Activated gamma-delta T cell treated with Interleukin-2 at 50 U/mL for 16 hours (primary cell): ENCODE data around the gene NLRC3.

ENCODE experiments used
- DNase-seq: peaks from one replicate; pipeline ENCODE4 v3.0.0-alpha.2; 2020

NLRC3 gene

DNA sequence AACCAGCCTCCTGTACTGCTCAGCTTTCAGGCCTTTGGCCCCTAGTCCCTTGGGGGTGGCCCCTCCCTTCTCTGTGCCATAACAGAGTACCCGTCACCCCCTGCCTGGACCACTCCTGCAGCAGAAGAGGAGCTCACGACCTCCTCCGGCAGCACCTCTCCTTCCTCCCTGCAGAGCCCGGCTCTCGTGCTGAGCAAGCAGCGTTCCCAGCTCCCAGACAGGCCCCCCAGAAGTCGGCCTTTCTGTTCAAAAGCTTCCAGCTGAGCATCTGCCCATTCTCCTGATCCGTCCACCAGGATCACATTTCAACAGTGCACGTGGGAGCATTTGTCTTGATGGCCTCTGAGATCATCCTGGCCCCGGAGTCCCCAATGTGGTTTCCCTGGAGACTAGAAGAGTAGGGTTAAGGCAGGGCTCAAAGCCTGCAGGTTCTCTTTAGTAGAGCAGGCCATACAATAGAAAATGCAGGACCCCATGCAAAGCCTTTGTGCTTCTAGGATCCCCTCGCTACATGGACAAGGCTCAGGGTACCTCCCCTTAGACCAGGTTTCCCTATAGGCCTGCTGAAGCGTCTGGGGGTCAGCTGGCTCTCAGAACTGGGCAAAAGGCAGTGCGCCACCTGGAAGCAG is 35.6 kb downstream of the NLRC3 start:
- DNase-seq: no peak

DNA sequence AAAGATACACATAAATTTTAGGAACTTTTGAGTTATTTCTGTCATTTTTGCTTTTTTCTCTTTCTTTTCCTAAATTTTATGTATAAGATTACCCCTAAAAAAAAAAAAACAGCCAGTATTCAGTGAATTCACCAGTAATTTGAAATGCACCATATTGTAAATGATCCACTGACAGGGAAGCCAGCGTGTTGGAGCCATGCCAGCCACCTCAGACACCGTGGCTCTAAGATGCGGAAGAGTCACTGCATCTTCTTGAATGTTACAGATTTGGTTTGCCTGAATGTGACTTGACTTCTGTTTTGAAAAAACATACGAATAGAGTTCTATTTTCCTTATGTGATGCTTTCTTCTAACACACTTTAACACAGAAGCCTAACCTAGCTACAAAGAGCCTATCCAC is 39.0 kb downstream of the NLRC3 start:
- DNase-seq: no peak

DNA sequence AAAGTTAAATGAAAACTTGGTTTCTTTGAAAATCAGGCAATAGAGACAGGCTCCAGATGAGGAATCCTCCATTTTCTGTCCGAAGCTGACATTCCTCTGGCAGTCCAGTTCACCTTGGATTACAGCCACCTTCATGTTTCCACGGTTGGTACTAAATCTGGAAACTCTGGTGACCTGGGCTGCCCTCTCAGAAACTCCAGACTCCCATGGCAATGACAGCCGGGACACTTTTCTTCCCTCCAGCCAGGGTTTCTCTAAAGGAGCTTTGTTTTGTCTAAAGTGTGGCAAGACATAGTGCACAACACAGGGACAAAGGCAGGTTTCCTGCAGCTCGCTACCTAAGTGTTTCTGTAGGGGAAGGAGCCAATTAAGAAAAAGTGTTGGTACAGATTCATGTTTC is 40.4 kb downstream of the NLRC3 start:
- no peak for DNase-seq

DNA sequence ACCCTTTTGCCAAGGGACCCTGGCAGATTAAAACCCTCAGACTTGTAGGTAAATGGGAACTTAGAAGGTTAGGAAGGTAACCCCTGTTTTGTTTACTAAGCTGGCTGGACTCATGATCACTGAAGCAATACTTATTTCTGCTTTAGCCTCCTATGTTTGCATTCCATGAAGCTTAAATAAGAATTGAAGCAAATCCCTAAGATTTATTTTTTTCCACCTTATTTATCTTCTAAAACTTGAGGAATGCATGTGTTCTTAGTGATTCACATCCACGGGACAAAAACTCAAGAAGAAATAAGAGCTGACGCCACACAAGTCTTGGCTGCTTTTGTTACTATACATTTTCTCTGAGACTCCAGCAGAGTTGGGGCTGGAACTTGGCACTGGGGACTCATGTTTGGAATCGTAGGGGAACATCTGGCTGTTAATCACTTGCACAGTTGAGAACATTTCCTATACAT is 40.9 kb downstream of the NLRC3 start:
- DNase-seq: no peak

DNA sequence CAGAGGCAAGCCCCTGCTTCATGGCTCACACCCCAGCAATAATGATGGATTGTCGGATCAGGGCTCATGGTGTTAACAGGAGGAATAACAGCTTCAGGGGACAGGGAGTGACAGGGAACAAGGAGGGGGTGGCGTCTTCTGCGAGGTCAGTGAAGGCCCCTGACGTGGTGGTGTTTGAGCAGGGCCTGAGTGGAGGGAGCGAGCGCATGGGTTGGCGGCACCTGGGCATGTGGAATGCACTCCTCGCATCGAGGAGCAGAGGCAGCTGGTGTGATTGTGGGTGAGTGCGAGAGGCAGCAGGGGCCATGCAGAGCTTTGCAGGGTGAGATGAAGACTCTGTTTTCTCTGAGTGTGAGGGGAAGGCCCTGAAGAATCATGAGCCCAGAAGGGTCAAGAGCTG is 43.1 kb downstream of the NLRC3 start:
- no peak for DNase-seq

DNA sequence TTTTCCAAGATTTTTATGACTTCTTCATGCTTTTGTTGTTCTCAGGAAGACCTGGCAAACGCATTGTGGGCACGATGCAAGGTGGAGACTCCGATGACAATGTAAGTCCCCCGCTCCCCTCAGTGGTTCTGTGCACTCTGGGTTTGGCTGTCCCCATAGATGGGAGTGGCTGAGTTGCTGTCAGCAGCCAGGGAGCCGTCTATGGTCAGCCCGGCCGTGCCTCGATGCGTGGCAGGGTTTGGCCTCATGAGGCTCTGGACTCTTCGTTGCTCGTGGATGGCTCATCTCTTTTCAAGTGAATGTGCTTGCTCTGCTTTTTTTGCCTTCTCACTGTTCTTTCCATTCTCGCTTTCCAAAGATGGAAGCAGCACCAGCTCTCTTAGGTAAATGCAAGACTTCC is 44.5 kb downstream of the NLRC3 start:
- no peak for DNase-seq

DNA sequence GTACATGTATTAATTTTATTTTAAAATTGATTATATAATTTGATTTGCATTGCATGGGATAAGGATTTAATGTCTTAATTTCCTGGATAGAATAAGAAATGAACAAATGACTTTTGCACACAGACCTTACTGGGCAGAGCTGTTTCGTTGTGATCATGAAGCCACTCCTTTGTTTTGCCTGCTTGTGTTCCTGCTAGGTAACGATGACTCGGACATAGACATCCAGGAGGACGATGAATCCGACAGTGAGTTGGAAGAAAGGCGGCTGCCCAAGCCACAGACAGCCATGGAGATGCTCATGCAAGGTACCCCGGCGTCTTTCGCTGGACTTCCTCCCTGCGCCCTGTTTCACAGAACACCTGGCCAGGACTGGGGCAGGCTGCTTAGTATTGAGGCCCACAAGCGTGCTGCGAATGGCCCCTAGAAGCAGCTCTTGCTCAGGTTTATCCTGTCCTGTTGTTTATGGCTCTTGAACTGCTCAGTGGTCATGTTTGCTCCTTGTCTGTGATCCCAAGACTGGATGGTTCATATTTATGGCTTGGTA is 46.8 kb downstream of the NLRC3 start:
- no peak for DNase-seq

DNA sequence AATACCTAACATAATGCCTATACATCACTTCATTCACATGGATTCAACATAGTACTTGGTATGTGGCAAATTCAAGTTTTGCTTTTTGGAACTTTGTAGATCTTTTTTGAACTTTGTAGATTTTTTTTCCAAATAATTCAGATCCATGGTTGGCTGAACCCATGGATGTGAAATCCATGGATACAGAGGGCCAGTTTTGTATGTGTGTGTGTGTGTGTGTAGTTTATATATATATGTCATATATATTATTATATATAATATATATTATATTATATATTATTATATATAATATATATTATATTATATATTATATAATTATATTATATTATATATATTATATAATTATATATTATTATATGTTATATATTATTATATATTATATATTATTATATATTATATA is 48.0 kb downstream of the NLRC3 start:
- DNase-seq: no peak

DNA sequence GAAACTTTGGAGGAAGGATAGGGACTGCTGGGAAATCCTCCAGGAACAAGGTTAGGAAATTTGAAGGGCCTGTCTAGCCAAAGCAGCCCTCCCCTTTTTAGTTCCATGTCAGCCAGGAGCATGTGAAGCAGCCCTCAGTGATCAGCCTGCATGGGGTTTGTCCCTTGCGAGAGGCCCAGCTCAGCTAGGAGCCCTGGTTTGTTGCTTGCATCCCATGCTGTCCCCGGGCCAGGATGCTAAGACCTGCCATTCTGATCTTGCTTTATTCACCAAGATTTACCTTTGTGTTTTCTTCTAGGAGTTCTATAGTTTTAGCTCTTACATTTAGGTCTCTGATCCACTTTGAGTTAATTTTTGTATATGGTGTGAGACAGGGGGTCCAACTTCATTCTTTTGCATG is 48.8 kb downstream of the NLRC3 start:
- no peak for DNase-seq

DNA sequence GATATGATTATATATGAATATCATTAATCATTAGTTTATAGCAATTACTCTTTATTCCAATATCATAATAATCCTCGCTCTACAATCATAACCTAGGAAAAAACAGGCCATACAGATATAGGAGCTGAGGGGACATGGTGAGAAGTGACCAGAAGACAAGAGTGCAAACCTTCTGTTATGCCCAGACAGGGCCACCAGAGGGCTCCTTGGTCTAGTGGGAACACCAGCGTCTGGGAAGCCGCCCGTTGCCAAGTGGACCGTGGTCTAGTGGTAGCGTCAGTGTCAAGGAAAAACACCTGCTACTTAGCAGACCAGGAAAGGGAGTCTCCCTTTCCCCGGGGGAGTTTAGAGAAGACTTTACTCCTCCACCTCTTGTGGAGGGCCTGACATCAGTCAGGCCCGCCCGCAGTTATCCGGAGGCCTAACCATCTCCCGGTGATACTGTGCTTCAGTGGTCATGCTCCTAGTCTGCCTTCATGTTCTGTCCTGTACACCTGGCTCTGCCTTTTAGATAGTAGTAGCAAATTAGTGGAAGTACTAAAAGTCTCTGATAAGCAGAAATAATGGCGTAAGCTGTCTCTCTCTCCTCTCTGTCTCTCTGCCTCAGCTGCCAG is 49.9 kb downstream of the NLRC3 start:
- peak; percentile 45 for DNase-seq

DNA sequence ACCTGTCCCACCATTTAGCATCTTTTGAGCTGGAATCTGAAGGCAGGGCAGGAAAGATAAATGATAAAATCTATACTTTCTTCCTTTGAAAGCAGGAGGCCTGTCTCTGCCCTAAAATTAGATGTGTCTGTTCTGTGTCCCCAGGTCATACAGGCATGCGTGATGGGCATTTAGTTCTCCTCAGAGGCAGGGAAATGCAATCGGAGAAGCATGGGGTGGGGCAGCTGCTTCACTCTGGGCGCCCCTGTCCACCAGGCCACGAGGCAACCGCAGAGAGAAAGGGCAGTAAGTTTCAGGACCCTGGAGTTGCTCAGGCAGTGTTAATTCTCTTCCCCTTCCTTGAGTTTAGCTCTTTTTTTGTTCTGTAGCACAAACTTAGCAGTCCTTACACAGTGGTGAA is 51.3 kb downstream of the NLRC3 start:
- DNase-seq: no peak

DNA sequence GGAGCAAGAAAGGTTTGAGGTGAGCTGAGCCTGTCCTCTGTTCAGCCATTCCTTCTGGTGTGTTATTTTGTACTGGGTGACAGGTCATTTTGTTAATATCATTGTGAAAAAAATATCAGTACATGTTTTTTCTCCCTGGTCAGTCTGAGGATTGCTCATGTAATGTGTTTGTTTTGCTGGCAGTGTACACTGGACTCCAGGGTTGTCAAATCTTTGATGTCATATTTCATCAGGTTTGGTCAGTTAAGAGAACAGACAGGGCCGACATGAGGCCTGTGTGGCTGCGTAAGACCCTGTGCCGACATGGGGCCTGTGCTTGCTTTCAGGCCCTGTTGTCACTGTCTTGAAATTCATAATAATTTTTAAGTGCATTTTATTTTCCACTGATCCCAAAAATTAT is 53.9 kb downstream of the NLRC3 start:
- no peak for DNase-seq

DNA sequence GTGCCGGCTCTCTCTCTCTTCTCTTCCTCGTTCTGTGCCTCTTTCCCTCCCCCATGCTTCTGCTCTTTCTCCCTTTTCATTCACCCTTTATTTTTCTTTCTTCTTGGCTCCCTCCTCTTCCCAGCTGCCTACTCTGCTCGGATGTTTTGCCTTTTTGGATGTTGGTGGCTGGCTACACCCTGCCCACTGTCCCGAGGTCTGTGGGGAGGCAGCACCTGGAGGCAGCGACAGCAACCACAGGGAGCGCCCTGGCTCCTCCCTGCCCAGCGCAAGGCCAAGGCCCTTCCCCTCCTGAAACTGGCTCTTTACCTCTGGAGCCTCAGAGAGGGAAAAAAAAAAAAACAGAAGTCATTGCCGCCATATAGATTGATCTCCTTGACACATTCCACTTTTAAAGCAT is 56.4 kb downstream of the NLRC3 start:
- no peak for DNase-seq

DNA sequence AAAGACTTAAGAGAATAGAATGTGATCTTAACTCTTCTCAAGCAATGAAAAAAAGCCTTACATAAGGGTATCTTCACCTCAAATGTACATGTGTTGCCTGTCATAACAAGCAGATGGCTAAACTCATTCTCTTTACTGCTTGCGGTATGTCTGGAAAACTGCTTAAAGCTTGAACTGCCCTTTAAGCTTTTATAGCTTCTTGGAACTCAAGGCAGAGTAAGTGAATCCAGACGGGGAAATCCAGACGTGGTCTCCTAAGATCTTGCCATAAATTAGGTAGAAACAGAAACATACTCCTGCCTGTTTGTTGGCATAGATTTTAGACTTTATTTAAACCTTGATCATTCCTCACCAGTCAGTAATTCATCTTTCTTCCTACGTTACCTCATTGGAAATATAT is 56.8 kb downstream of the NLRC3 start:
- no peak for DNase-seq

DNA sequence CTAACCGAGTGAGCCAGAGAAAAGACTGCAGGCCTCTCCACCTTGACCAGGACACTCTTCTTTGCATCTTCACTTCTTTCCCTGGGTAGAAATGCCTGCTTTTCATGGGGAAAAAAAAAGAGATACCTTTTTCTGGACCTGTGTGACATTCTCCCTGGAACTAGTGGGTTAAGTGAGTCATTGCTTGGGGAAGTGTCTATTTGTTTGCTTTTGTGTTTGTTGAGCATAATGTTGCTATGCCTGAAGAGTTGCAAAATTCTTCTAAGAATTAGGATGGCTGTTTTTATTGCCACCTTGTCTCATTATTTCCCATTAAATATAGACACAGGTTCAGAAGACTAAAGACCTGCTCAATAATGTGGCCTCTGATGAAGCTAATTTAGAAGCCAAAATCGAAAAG is 57.6 kb downstream of the NLRC3 start:
- no peak for DNase-seq

DNA sequence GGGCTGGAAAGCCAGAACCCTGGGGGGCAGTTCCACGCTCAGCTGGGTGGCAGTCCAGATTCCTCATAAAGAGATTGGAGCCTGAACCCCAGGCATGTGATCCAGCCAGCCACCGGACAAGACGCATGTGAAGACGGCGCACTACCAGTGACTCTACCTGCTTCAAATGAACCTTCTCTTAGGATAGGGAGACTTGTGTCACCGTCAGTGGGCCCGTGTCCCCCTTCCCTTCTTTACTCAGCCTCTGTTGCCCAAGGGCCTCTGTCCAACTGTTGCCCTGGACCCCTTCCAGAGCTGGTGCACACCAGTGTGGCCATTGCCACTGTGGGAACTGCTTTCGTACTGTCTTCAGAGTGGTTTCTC is 58.2 kb downstream of the NLRC3 start:
- DNase-seq: no peak

DNA sequence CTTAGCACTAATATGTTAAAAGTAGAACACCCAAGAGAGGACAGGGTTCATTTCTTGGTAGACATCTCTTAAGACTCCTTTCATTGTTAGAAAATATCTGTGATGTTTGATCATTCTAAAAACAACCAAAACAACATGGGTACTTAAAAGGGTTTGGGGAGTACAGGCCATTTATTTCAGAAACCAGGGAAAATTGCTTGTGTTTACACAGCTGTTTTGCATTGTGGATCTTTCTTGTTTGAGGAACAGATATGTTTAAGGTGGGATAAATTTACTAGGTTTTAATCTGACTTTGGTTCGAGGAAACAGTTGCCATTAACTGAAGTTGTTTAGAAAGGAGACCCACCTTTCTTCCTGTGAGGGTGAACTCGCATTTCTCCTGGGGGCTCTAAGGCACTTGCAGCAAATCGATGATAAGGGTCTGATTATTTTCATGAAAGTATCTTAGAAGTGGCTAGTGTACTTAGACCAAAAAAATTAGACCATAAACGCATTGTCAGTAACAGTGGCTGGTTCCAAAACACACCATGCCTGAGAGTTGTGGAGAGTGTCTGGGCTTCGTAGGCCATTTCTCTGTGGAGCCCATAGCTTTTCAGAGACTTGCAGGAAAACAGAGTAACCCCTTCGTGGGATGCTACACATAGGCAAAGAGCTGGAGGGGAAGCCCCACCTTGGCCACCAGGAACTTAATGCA is 58.8 kb downstream of the NLRC3 start:
- no peak for DNase-seq

DNA sequence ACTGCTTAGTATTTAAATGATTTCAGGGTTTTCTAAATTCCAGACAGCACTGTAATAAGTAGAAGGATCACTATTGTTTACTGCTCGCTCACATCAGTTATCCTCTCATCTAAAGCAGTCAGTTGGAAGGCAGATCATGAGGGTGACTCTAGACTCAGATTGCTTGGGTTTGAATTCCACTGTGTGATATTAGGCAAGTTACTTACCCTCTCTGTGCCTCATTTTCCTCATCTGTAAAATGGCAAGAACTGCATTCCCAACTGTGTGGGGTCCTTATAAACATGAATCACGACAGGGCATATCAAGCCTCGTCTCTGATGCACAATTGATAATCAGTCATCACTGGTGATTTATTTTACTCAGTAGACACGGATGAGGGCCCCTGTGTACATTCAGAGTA is 61.3 kb downstream of the NLRC3 start:
- no peak for DNase-seq

DNA sequence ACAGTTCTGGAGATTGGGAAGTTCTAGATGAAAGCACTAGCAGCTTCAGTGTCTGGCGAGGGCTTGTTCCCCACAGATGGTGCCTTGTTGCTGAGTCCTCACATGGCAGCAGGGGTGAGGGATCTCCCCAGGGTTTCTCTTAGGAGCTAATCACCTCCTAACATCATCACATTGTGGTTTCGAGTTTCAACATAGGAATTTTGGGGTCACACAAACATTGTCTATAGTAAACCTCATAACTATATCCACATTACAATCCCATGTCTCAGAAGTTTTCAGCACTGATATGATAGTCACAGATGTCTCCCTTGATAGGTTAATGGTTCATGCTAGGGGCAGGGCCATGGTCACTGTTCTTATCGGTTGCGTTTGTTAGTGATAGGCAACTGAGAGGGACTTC is 62.6 kb downstream of the NLRC3 start:
- no peak for DNase-seq

DNA sequence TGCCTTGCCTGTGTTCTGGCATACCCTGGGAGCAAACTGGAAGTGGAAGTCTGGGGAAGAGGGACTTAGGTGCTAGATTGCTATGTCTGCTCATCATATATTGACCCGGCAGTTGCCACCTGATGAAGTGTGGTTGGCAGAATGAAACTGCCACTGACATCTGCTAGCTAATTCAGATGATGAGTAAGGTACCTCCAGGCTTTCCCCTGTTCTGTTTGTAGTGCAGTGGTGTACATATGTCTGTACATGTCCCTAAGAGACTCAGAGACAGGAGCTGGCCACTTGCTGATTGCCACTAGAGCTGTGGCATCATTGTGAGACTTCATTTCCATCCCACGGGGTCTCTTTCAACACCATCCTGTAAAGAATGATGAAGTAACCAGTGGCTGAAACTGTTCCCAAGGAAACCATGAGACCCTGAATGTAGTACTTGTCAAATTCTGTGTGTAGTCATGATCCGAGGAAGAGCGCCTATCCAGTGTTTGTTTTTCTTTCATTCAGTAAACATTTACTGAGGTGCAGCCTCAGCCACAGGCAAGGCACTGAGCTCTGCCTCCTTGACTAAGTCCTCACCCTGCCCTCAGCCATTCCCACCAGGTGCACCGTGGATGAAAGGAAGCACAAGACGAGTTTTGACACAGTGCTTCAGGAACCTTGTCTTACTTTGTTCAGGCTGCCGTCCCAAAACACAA is 63.2 kb downstream of the NLRC3 start:
- DNase-seq: no peak

DNA sequence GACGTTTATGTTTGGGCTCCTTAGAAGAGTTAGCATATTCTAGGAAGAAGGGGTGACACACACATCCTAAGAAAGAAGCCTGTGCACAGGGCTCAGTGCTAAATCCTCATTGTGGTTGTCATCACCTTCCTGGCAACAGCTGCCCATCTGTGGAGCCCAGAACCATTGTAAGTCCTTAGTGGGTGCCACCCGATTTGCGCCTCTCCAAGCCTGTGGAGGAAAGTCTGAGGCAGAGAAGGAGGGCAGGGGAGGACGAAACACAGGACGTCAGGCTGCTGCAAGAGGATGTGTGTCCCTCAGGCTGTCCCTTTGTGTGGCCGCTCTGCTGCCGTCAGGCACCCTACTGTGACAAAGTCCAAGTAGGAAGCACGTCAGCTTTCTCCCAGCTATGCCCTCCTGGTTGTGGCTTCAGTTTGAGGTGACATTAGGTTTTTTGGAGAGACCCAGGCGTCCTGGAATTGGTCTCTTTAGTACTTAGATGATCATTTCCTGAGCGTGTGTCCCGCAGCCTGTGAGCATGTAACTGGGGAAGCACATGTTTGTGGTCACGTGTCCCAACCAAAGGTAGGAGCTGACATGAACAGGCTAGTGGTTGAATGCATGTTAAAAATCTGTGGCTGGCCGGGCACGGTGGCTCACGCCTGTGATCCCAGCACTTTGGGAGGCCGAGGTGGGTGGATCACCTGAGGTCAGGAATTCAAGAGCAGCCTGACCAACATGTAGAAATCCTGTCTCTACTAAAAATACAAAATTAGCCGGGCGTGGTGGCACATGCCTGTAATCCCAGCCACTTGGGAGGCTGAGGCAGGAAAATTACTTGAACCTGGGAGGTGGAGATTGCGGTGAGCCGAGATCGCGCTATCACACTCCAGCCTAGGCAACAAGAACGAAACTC is 65.7 kb downstream of the NLRC3 start:
- DNase-seq: no peak

DNA sequence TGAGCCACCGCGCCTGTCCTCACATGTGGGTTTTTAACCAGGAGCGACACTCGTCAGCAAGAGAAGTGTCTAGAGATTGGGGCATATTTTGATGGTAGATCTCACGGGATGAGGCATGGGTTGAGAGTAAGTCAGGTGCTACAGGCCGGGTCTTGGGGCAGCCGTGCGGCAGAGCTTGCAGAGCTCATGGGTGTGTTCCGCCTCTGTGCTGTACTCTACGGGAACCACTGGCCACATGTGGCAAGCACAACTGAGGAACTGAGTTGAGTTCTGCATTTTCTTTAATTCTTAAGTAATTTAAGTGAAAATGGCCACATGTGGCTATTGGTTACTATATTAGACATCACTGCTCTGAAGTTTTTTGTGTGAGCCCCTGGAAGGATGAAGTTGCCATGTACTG is 66.8 kb downstream of the NLRC3 start:
- DNase-seq: no peak

DNA sequence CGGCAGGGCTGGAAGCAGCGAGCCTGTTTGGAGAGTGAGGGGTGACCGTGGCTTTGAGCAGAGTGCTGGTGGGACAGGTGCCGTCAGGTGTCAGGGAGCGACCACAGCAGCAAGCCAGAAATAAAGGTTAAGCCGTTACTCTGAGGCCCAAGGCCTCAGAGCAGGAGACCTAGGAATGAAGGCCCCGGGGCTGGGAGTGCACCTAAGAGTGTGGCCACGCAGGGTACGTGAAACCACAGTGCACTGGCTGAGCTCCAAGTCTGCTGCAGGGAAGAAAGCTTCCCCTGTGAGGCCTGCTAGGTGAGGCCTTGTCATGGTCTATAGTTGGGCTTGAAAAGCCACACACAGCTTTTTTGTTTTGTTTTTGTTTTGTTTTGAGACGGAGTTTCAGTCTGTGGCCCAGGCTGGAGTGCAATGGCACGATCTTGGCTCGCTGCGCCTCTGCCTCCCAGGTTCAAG is 67.7 kb downstream of the NLRC3 start:
- peak; percentile 80 for DNase-seq
